ENCODE data around the gene AP3M1.
"Not testable (repeated sequence)": the region's sequence is repeated elsewhere in the genome, so short reads cannot be mapped to it uniquely, and the experiment has no call there.

The AP3M1 gene

GRCh38 chr10:74145133-74145532 lies 5.5 kb downstream of the AP3M1 start:
- DNase-seq = no peak
- Histone ChIP-seq H3K27ac (peak overlapping the region; percentile 24 to 28), H3K9me3 (no peaks in the 10 kb centered on the region)

DNA sequence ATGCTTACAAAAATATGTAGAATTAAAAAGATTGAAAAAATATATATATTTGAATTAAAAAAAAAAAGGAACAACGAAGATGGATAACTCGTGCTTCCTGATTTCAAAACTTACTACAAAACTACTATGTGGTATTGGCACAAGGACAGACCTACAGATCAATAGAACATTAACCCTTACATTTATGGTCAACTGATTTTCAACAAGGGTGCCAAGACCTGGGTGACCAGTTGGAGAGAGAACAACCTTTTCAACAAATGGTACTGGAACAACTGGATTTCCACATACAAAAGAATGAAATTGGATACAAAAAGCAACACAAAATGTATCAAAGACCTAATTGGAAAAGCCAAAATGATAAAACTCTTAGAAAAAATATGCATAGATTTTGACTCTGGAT lies 10.1 kb downstream of the AP3M1 start:
- H3K27ac ChIP-seq = no peak overlapping the region
- H3K36me3 ChIP-seq = peaks cover 27 to 29% (median 27%) of the 10 kb centered on the region in 3 donors
- TF ChIP-seq, protein P1, sequence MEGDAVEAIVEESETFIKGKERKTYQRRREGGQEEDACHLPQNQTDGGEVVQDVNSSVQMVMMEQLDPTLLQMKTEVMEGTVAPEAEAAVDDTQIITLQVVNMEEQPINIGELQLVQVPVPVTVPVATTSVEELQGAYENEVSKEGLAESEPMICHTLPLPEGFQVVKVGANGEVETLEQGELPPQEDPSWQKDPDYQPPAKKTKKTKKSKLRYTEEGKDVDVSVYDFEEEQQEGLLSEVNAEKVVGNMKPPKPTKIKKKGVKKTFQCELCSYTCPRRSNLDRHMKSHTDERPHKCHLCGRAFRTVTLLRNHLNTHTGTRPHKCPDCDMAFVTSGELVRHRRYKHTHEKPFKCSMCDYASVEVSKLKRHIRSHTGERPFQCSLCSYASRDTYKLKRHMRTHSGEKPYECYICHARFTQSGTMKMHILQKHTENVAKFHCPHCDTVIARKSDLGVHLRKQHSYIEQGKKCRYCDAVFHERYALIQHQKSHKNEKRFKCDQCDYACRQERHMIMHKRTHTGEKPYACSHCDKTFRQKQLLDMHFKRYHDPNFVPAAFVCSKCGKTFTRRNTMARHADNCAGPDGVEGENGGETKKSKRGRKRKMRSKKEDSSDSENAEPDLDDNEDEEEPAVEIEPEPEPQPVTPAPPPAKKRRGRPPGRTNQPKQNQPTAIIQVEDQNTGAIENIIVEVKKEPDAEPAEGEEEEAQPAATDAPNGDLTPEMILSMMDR (IDR thresholded peaks at IDR 0.05) = no peak
- no peaks in the 10 kb centered on the region for H3K9me3 ChIP-seq
- DNase-seq = no peak
- intact Hi-C loops (cut with DNase I; ENCODE audit: low total_unique reads) = no loop called here
- H3K27me3 ChIP-seq = no peaks in the 10 kb centered on the region
- no peak overlapping the region for H3K4me3 ChIP-seq
- H3K4me1 ChIP-seq = peaks cover 0 to 15% (median 10%) of the 10 kb centered on the region in 4 donors

More at GRCh38 chr10:74145133-74145532, 5.5 kb downstream of the AP3M1 start:
- Histone ChIP-seq H3K4me1 (peaks cover 0 to 42% (median 23%) of the 10 kb centered on the region in 4 donors), H3K27me3 (no peaks in the 10 kb centered on the region), H3K36me3 (peaks cover 0 to 10% (median 5%) of the 10 kb centered on the region in 3 donors), H3K4me3 (no peak overlapping the region)
- TF ChIP-seq, protein P1 (IDR thresholded peaks at IDR 0.05) = no peak
- intact Hi-C loops (cut with DNase I; ENCODE audit: low total_unique reads) = no loop called here

GRCh38 chr10:74139981-74140380 lies 10.6 kb downstream of the AP3M1 start:
- TF ChIP-seq, protein P1 (IDR thresholded peaks at IDR 0.05) = no peak
- Histone ChIP-seq H3K27ac (no peak overlapping the region), H3K9me3 (no peaks in the 10 kb centered on the region), H3K4me1 (peaks cover 0 to 11% (median 4%) of the 10 kb centered on the region in 4 donors), H3K4me3 (no peak overlapping the region), H3K27me3 (no peaks in the 10 kb centered on the region), H3K36me3 (peaks cover 27 to 30% (median 28%) of the 10 kb centered on the region in 3 donors)
- intact Hi-C loops (cut with DNase I; ENCODE audit: low total_unique reads) = no loop called here
- DNase-seq = no peak

DNA sequence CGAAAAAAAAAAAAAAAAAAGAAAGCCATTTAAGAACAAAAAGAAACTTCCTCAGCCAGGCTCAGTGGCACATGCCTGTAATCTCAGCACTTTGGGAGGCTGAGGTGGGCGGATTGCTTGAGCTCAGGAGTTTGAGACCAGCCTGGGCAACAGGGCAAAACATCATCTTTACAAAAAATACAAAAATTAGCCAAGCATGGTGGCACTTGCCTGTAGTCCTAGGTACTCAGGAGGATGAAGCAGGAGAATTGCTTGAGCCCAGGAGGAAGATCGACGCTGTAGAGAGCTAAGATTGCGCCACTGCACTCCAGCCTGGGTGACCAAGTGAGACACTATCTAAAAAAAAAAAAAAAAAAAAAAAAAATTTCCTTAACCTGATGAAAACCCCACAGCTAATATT lies 12.0 kb downstream of the AP3M1 start:
- DNase-seq; H3K27ac ChIP-seq; intact Hi-C loops (cut with DNase I; ENCODE audit: low total_unique reads); H3K9me3 ChIP-seq; H3K4me3 ChIP-seq; H3K27me3 ChIP-seq: not testable (repeated sequence)
- Histone ChIP-seq H3K36me3 (peaks cover 27 to 33% (median 28%) of the 10 kb centered on the region in 3 donors), H3K4me1 (peaks cover 0 to 16% (median 0%) of the 10 kb centered on the region in 4 donors)

GRCh38 chr10:74137992-74138391 lies 12.6 kb downstream of the AP3M1 start:
- peaks cover 31 to 39% (median 32%) of the 10 kb centered on the region in 3 donors for H3K36me3 ChIP-seq

DNA sequence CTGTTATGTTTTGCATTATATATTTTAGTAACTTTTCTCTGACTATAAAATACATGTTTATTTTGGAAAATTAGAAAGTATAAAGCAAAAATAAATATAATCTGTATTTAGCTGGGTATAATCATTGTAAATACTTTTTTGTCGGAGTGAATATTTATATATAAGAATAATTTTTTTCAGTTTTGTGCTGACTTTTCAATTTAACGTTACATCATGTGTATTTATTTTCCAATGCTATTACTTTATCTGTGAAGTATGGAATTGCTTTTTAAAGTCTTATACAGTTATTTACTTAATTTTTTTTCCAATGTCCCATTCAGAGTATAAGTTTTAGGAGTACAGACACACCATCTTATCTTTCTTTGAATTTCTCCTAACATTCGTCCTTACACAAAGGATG lies 15.2 kb downstream of the AP3M1 start:
- intact Hi-C loops (cut with DNase I; ENCODE audit: low total_unique reads) = no loop called here
- Histone ChIP-seq H3K27ac (no peak overlapping the region), H3K4me3 (no peak overlapping the region), H3K9me3 (no peaks in the 10 kb centered on the region), H3K36me3 (peaks cover 50 to 64% (median 54%) of the 10 kb centered on the region in 3 donors), H3K27me3 (no peaks in the 10 kb centered on the region), H3K4me1 (peaks cover 0 to 16% (median 0%) of the 10 kb centered on the region in 4 donors)
- TF ChIP-seq, protein P1 (IDR thresholded peaks at IDR 0.05) = no peak
- no peak for DNase-seq

More at GRCh38 chr10:74137992-74138391, 12.6 kb downstream of the AP3M1 start:
- DNase-seq = no peak
- Histone ChIP-seq H3K4me1 (peaks cover 0 to 16% (median 0%) of the 10 kb centered on the region in 4 donors), H3K4me3 (no peak overlapping the region), H3K27me3 (no peaks in the 10 kb centered on the region), H3K9me3 (no peaks in the 10 kb centered on the region), H3K27ac (no peak overlapping the region)
- intact Hi-C loops (cut with DNase I; ENCODE audit: low total_unique reads) = no loop called here
- TF ChIP-seq, protein P1 (IDR thresholded peaks at IDR 0.05) = no peak
